Transverse colon (tissue), 4 donors: ENCODE data around the gene HAUS2. TPM values are rescaled to one million over a fixed set of nuclear protein-coding genes. Genes with fewer than 3 reads are reported as not detected.
"Not testable (repeated sequence)": the region's sequence is repeated elsewhere in the genome, so short reads cannot be mapped to it uniquely, and the experiment has no call there.

Experiments used
- DNase-seq: peaks from one replicate; pipeline ENCODE4 v3.0.0-alpha.2; 2019
- H3K27ac ChIP-seq, 4 donors: fragments of 200-600 bp; sonication (generic); 2 replicates each; pipeline ENCODE4 v1.5.1; 2016 to 2018; ENCODE audit warnings: inconsistent platforms in 4 of 4
- H3K27me3 ChIP-seq: fragments of 200-600 bp; sonication (generic); 2 replicates; pipeline ENCODE4 v1.5.1; 2017; ENCODE audit warnings: inconsistent platforms
- H3K36me3 ChIP-seq, 4 donors: fragments of 200-600 bp; sonication (generic); 2 replicates each; pipeline ENCODE4 v1.5.1; 2017 to 2019; ENCODE audit warnings: inconsistent platforms in 4 of 4
- H3K4me1 ChIP-seq, 4 donors: fragments of 200-600 bp; sonication (generic); 2 replicates each; pipeline ENCODE4 v1.5.1; 2017 to 2020; ENCODE audit warnings: inconsistent platforms in 4 of 4
- H3K4me3 ChIP-seq, 4 donors: fragments of 200-600 bp; sonication (generic); 1 replicate in 1 of 4; 2 replicates in 3 of 4; pipeline versions ENCODE4 v1.5.1 to v1.6.1; 2017 to 2019; ENCODE audit warnings: inconsistent platforms in 4 of 4
- H3K9me3 ChIP-seq, 2 donors: fragments of 200-600 bp; sonication (generic); 2 replicates each; pipeline ENCODE4 v1.5.1; 2017 to 2019; ENCODE audit warnings: inconsistent platforms in 2 of 2
- EP300 ChIP-seq: sonication (generic); formaldehyde crosslinking; IDR thresholded peaks from one replicate; pipeline ENCODE4 v1.6.1; 2017; ENCODE audit warnings: antibody characterized with exemption, low read depth
- POLR2A ChIP-seq: fragments of 450-650 bp; IDR thresholded peaks from one replicate; pipeline ENCODE4 v1.6.1; 2016; ENCODE audit warnings: antibody characterized with exemption, mild to moderate bottlenecking, moderate library complexity
- POLR2AphosphoS5 ChIP-seq, 3 donors: sonication (generic); formaldehyde crosslinking; IDR thresholded peaks; one replicate each; pipeline ENCODE4 v1.6.1; 2016; ENCODE audit warnings: antibody characterized with exemption in 3 of 3
- WGBS, 2 donors: methylation state at CpG; one replicate each; pipeline ENCODE4 v1.1.5; 2018; ENCODE audit warnings: low coverage in 1 of 2; 5-methylcytosine and 5-hydroxymethylcytosine counted together
- in situ Hi-C, 4 donors: fragments of 200-750 bp; cut with MboI; loops; one replicate each; pipeline versions ENCODE4 v1.15.0 to v1.15.1; 2017; ENCODE audit warnings: low sequenced_read_pairs in 3 of 4, low pct_ligation_motif_present in 1 of 4, low pct_unique_long_range_greater_than_20kb in 1 of 4
- intact Hi-C: fragments of 100-400 bp; cut with DNase I; formaldehyde crosslinking; loops from one replicate; pipeline ENCODE4 v1.15.1; 2023; ENCODE audit warnings: low total_unique reads
- total RNA-seq, 4 donors: library from RNA; depleted of rRNA; stranded (reverse); fragments of >200 nt; gene quantifications; one replicate each; pipeline ENCODE4 v1.1.0, GENCODE V29; 2016
- TF ChIP-seq, protein P1 (sequence below), 5 experiments: fragments of 200-600 bp in 3 of 5; fragments of 450-650 bp in 2 of 5; sonication (generic) in 3 of 5; IDR thresholded peaks; 1 replicate in 2 of 5; 2 replicates in 3 of 5; pipeline ENCODE4 v1.5.1; 2016 to 2017; ENCODE audit warnings: antibody characterized with exemption in 5 of 5, inconsistent platforms in 3 of 5, mild to moderate bottlenecking in 2 of 5, moderate library complexity in 1 of 5

The HAUS2 gene
- total RNA-seq, 4 donors from 2014 or later = 10.6 to 27.5 (median 13.6) TPM

DNA sequence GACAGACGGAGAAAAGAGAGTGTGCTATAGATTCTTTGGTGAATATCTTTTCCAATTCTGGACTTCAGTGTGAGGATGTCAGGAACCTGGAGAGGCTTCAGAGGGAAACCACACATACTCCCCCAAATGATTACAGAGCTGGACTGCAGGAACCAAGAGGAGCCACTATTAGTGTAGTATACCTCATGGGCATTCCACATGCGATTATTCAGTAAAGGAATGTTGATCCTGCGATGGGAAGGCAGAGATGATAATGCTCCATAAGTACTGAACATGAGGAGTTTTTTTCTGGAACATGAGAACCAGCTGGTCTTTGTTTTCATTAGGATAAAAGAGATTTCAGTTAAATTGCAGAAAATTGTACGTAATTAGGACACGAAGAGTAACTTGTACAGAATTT is 45.5 kb downstream of the HAUS2 start:
- H3K36me3 ChIP-seq = no peaks in the 10 kb centered on the region
- no peak overlapping the region for H3K4me3 ChIP-seq
- WGBS, 2 donors = 68 to 78% methylated on average over 5 of the region's 5 CpGs
- no peak for TF ChIP-seq POLR2A
- TF ChIP-seq POLR2AphosphoS5 (IDR thresholded peaks at IDR 0.05) = no peak
- TF ChIP-seq, protein P1, sequence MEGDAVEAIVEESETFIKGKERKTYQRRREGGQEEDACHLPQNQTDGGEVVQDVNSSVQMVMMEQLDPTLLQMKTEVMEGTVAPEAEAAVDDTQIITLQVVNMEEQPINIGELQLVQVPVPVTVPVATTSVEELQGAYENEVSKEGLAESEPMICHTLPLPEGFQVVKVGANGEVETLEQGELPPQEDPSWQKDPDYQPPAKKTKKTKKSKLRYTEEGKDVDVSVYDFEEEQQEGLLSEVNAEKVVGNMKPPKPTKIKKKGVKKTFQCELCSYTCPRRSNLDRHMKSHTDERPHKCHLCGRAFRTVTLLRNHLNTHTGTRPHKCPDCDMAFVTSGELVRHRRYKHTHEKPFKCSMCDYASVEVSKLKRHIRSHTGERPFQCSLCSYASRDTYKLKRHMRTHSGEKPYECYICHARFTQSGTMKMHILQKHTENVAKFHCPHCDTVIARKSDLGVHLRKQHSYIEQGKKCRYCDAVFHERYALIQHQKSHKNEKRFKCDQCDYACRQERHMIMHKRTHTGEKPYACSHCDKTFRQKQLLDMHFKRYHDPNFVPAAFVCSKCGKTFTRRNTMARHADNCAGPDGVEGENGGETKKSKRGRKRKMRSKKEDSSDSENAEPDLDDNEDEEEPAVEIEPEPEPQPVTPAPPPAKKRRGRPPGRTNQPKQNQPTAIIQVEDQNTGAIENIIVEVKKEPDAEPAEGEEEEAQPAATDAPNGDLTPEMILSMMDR (IDR thresholded peaks at IDR 0.05) = no peak
- no peak for TF ChIP-seq EP300
- no peaks in the 10 kb centered on the region for H3K9me3 ChIP-seq
- no peaks in the 10 kb centered on the region for H3K27me3 ChIP-seq
- DNase-seq = no peak
- peaks cover 10 to 46% (median 26%) of the 10 kb centered on the region in 4 donors for H3K4me1 ChIP-seq
- H3K27ac ChIP-seq = peak overlapping the region; percentile 71 to 81 (median 78)
- in situ Hi-C loops = loop anchor here in 1 of 4 donors (10.0 kb wide), 1 partner anchor 61 kb away; no protein-coding TSS in a partner anchor
- intact Hi-C loops = no loop called here

DNA sequence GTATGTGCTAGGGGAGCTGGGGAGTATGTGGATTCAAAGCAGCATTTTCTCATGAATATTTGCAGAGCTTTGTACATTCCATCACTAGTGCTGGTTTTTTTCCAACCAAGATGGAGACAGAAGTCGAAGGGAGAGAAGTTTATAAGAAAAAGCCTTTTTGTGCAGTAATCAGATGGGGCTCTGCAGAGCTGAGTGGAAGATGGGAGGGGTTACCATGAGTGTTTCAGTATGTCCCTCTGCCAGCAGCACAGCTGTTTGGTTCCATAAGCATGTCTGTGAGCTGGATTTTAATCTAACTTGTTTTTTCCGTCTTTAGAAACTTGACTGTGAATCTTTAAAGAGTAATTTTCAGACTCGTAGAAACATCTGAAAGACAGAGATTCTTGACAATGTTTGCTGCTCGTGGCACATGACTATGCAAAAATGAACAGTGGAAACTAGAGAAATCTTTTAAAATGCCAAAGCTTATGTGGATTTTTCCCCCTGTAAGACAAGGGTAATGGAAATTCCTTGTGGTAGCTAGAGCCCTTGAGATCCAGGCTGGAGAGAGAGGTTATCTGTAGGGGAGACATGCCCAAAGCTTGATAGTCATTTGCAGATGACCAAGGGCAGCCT is 47.1 kb downstream of the HAUS2 start:
- H3K4me1 ChIP-seq = peaks cover 10 to 46% (median 24%) of the 10 kb centered on the region in 4 donors
- no peak overlapping the region for H3K4me3 ChIP-seq
- in situ Hi-C loops = loop anchor here in 1 of 4 donors (10.0 kb wide), 1 partner anchor 59 kb away; no protein-coding TSS in a partner anchor
- peak overlapping the region; percentile 45 to 79 (median 51) for H3K27ac ChIP-seq
- no peaks in the 10 kb centered on the region for H3K9me3 ChIP-seq
- TF ChIP-seq POLR2A (no peak), EP300 (no peak), POLR2AphosphoS5 (IDR thresholded peaks at IDR 0.05) (no peak)
- TF ChIP-seq, protein P1 (IDR thresholded peaks at IDR 0.05) = no peak
- no peak for DNase-seq
- no peaks in the 10 kb centered on the region for H3K27me3 ChIP-seq
- no peaks in the 10 kb centered on the region for H3K36me3 ChIP-seq
- intact Hi-C loops = no loop called here
- WGBS, 2 donors = 60 to 77% methylated on average over 4 of the region's 4 CpGs

DNA sequence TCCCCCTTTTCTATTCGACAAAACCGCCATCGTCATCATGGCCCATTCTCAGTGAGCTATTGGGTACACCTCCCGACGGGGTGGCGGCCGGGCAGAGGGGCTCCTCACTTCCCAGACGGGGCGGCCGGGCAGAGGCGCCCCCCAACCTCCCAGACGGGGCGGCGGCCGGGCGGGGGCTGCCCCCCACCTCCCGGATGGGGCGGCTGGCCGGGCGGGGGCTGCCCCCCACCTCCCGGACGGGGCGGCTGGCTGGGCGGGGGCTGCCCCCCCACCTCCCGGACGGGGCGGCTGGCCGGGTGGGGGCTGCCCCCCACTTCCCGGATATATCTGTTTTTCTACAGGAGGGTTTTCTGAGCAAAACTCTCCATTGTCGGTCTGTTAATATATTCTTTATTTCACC is 52.7 kb downstream of the HAUS2 start:
- H3K27me3 ChIP-seq = not testable (repeated sequence)
- 96 to 100% methylated on average over 5 to 29 of the region's 30 CpGs for WGBS, 2 donors

DNA sequence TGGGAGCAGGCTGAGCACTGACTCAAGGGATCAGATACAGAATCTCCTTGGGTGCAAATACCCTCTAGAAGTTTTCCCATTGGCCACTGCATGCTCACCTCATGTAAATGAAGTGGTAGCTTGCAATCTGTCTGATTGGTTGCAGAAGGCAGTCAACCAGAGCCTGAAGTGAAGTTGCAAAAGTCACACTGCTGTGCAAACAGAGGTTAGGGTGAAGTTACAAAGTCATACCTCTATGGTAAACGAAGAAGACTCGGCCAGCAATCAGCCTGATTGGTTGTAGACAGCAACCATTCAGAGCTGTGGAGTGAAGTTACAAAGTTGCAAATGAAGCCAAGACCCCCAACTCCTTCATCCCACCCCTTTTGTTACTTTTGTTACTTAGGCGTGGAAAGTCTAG is 53.9 kb downstream of the HAUS2 start:
- in situ Hi-C loops (no loop called here), intact Hi-C loops (no loop called here)
- H3K27me3 ChIP-seq = no peaks in the 10 kb centered on the region
- 83% methylated on average over 3 of the region's 3 CpGs; no CpG with 5 or more reads in 1 of the 2 donors for WGBS, 2 donors
- DNase-seq = no peak
- peaks cover 7 to 20% (median 14%) of the 10 kb centered on the region in 4 donors for H3K4me1 ChIP-seq
- no peaks in the 10 kb centered on the region for H3K36me3 ChIP-seq
- H3K9me3 ChIP-seq = no peaks in the 10 kb centered on the region
- TF ChIP-seq POLR2AphosphoS5 (IDR thresholded peaks at IDR 0.05) = no peak
- TF ChIP-seq, protein P1 (IDR thresholded peaks at IDR 0.05) = no peak
- no peak for TF ChIP-seq EP300
- no peak for TF ChIP-seq POLR2A
- H3K27ac ChIP-seq = no peak overlapping the region
- no peak overlapping the region for H3K4me3 ChIP-seq

More for the DNA sequence above, 52.7 kb downstream of the HAUS2 start:
- in situ Hi-C loops, H3K27ac ChIP-seq, H3K36me3 ChIP-seq, DNase-seq, H3K4me3 ChIP-seq, intact Hi-C loops, H3K9me3 ChIP-seq: not testable (repeated sequence)
- peaks cover 10 to 24% (median 15%) of the 10 kb centered on the region in 4 donors for H3K4me1 ChIP-seq

DNA sequence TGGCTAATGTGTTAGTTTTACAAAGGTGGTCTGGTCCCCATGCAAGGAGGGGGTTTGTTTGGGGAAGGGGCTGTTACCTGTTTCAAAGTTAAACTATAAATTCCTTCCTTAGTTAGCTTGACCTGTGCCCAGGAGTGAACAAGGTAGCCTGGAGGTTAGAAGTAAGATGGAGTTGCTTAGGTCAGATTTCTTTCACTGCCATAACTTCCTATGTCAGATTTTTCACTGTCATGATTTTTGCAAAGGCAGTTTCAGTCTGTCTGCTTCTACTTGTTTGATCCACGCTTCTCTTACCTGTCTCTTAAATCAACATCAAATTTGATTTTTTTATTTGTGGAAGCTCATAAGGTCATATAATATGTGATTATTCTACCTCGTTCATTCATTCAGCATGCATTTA is 55.3 kb downstream of the HAUS2 start:
- H3K4me1 ChIP-seq = peaks cover 10 to 30% (median 15%) of the 10 kb centered on the region in 4 donors

More for the DNA sequence above, 55.3 kb downstream of the HAUS2 start:
- no peaks in the 10 kb centered on the region for H3K27me3 ChIP-seq
- no peak overlapping the region for H3K4me3 ChIP-seq
- H3K36me3 ChIP-seq = no peaks in the 10 kb centered on the region
- no peak overlapping the region for H3K27ac ChIP-seq
- intact Hi-C loops = no loop called here
- no peak for DNase-seq
- 84 to 85% methylated on average over 2 of the region's 2 CpGs for WGBS, 2 donors
- TF ChIP-seq POLR2A = no peak
- no peak for TF ChIP-seq EP300
- TF ChIP-seq, protein P1 (IDR thresholded peaks at IDR 0.05) = no peak
- no peak for TF ChIP-seq POLR2AphosphoS5 (IDR thresholded peaks at IDR 0.05)
- in situ Hi-C loops = no loop called here
- H3K9me3 ChIP-seq = no peaks in the 10 kb centered on the region
